GM19025 (cell line): ENCODE results near the gene CADM2.

Source experiments
- ATAC-seq: cut with Tn5 transposase; IDR thresholded peaks from one replicate; pipeline ENCODE4 v1.9.1; 2021; ENCODE audit warnings: mild to moderate bottlenecking, low read depth, moderate library complexity; ENCODE audit not compliant: unreplicated experiment

CADM2 gene

DNA sequence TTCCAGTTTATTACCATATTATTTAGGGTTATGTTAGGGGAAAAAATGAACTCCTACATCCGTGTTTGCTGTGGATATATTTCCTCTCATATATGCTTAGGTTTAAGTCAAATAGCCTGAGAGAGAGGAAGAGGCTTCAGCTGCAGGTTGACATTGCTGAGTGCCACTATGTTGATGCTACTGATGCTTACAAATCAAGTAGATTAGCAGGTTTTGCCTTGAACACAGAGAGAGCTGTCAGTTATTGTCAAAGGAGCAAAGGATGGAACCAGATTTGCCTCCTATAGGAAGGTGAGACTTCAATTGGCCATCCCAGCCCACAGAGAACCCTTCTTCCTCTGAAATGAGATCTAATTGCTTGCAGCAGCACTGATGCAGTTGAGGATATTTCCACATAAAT is 339.2 kb downstream of the CADM2 start:
- no peak for ATAC-seq

DNA sequence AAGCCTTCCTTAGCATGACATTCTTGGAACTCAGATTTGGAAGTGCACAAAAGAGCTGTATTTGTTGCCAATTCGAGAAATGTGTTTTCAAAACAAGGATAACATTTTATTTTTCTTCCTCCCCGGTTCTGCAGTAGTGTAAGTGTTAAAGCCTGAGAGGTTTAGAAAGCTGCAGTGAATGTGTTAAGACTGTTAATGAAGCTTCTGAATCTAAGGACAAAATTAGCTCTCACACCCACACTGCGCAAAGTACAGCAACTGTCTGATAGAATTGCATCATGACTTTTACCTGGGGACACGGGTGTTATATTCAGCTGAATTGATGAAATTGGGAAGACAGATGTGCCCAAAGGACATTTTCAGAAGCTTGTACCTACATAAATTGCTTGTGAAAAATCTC is 344.4 kb downstream of the CADM2 start:
- no peak for ATAC-seq

DNA sequence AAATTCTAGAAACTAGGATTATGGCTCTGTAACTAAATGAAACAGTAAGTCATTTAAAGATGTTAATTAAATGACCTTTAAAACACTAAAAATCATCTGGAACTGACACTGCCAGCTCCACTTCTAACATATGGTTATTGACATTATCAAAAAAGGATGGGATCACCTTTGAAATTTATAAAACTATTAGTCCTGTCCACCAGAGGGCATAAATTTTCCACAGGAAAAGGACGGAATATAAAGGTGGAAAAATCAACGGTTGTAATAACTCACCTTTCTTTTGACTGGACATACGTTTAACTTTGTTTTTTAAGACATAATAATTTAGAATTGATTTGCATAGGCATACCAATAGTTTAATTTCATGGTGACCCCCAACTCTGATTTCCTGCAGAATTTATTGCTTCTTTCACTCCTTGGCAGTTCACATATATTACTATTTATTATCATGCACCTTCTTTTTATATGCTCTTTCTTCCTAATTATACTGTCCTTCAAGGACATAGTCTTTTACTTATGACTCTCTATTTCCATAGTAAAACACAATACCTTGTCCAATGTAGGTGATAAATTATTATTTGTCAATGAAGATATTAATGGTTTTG is 345.7 kb downstream of the CADM2 start:
- no peak for ATAC-seq

DNA sequence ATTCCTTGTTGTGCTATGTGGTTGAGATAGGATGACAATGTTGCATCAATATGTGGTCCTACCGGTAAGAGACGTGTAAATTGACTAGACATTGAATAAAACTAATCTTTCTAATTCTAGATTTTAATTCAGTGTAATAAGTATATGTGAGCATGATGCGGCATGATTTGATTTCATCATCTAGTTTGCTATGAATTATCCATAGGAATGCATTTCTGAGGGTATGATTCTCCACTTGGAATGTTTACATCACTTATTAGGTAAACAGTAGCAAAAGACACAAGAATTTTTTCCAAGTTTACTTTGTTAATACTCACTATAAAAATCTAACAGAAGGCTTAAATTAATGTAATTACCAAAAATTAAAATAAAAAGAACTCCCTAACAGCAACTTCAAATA is 353.5 kb downstream of the CADM2 start:
- no peak for ATAC-seq

- no peak for ATAC-seq
Observed at GRCh38 chr3:85313380-85313779, 354.6 kb downstream of the CADM2 start.

DNA sequence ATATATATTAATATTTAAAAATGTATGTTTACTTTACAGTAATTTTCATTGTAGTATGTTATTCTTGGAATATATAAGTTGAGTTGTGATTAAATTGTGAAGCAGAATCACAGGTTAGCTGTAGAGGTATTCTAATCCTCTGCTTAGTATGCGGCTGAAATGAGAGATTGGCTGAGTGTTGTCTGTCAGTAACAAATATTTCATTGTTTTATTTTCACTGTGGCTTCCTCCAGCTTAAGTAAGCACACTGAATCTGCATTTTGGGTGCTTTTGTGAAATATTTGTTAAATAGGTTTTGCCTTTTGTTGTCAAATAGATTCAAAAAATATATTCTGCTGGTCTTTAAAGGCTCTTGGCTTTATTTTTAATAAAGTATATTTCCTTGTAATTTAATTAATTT is 357.5 kb downstream of the CADM2 start:
- ATAC-seq: no peak

DNA sequence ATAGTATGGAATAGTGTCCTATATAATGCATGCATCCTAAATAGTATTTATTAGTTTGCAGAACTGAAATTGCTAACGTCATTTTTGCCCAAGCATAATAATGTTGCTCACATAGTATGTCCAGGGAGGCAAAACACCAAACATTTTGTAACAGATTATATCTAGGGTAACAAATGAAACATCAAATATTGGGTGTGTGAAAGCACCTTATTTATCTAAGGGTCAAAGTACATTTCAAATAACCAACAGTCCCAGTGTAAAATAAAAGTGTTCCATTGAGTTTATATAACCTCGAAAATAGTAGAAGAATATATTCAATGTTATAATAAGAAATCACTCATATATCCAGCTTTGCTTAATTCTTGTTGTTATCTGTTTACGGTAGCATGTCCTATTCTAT is 363.1 kb downstream of the CADM2 start:
- ATAC-seq: no peak

DNA sequence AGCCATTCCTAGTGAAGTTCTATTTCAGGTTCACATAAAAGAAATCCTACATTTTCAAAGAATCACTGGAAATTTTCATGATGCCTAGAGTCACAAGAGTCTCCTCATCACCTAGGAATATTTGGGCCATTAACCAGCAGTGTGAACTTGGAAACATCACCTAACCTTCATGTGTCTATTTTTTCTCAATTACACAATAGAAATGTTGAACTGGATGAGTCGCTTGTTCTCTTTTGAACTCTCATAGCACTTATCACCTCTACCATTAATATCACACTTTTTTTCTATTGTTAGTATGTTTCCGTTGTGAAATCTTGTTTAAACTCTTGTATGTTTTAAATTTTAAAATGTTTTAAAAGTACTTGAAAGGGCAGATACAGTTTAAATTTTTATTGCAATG is 371.3 kb downstream of the CADM2 start:
- no peak for ATAC-seq

- no peak for ATAC-seq
Observed at GRCh38 chr3:85337895-85338294, 379.1 kb downstream of the CADM2 start.

- no peak for ATAC-seq
Observed at GRCh38 chr3:85342915-85343314, 384.1 kb downstream of the CADM2 start.

DNA sequence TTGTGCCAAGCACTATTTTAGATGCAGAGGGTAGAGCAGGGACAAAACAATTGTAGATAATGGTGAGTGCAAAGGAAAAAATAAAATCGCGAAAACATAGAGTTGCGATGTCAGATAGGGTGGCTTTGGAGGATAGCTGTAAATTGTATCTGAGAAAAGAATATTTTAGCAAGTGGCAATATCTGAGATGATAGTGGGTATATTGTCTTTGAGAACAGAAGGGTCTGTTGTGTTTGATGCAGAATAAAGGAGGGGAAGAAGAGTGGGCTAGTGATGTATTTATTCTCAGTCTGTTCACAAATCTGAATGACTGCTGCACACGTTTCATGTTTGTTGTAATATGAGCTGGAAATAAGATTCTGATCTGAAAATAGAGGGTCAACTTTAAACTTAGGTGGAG is 396.8 kb downstream of the CADM2 start:
- ATAC-seq: no peak

- ATAC-seq: no peak
Observed at GRCh38 chr3:85360742-85361387, 402.1 kb downstream of the CADM2 start.

- ATAC-seq: no peak
Observed at GRCh38 chr3:85364296-85364909, 405.6 kb downstream of the CADM2 start.

DNA sequence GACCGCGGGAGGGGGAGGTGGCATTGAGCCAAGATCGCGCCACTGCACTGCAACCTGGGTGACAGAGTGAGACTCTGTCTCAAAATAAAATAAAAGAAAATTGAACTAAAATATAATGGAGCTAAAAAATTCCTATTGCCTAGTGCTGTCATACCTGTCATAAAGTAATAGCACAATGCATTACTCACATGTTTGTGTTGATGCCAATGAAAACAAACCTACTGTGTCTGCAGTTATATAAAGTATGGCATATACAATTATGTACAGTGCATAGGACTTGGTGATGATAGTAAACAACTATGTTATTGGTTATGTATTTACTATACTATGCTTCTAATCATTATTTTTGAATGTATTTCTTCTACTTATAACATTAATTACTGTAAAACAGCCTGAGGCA is 411.6 kb downstream of the CADM2 start:
- ATAC-seq: no peak

DNA sequence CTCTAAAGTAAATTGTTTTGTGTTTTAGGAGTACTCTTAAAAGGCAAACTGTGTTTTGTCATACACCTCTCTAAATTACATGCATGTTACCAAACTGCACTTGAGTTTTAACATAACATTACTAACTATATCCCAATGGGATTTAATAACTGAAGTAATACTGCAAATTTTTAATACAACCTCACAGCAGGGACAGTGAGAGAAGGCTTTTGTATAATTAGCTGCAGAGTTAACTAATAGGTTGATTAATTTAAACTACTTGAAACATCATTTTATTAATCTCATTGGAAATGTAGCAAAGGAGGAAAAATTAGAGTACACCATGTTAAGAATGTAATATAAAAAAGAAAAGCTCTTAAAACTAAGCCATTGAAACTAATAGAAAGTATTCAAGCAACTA is 417.3 kb downstream of the CADM2 start:
- ATAC-seq: no peak

- no peak for ATAC-seq
Observed at GRCh38 chr3:85377115-85377514, 418.3 kb downstream of the CADM2 start.

- ATAC-seq: no peak
Observed at GRCh38 chr3:85384372-85384771, 425.6 kb downstream of the CADM2 start.

- ATAC-seq: no peak
Observed at GRCh38 chr3:85387913-85388505, 429.2 kb downstream of the CADM2 start.

DNA sequence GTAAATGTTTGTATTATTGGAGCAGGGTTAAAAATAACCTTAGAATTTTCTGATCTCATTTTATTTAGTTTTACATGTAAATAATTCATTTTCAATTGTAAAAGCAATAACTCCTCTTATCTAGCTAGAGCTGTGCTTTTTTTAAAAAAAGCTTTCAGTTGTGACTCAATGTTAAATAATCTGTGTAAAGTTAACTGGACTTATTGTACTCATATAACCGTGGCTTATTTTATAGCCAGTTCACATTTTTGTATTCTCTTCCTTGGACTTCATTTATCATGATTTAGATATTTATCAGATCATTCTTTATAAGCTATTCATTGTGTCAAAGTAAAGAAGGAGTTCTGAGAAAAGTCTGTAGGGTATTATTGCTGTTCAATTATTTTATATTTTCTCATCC is 435.6 kb downstream of the CADM2 start:
- no peak for ATAC-seq

GRCh38 chr3:85397434-85397833 is 438.6 kb downstream of the CADM2 start:
- no peak for ATAC-seq

GRCh38 chr3:85426121-85426520 is 467.3 kb downstream of the CADM2 start:
- ATAC-seq: no peak

GRCh38 chr3:85427467-85427866 is 468.7 kb downstream of the CADM2 start:
- ATAC-seq: no peak
